Lung (tissue), 12 donors: ENCODE data around the gene ANKMY2. TPM values are rescaled to one million over a fixed set of nuclear protein-coding genes. Genes with fewer than 3 reads are reported as not detected.

Source experiments
- ATAC-seq: fragments of 200-7000 bp; cut with Tn5 transposase; one replicate; pipeline ENCODE4 v1.9.1; 2020; ENCODE audit warnings: moderate number of reproducible peaks; ENCODE audit not compliant: insufficient read depth, low FRiP score
- DNase-seq, 3 donors: peaks; one replicate each; pipeline ENCODE4 v3.0.0-alpha.2; 2013 to 2017
- H3K27ac ChIP-seq, 2 donors: one replicate each; pipeline ENCODE4 v1.5.1; 2013; ENCODE audit warnings: mild to moderate bottlenecking in 2 of 2, moderate library complexity in 2 of 2, control low read depth in 1 of 2, inconsistent platforms in 1 of 2, low read depth in 1 of 2, low read length in 1 of 2
- H3K27me3 ChIP-seq, 3 donors: one replicate each; pipeline ENCODE4 v1.5.1; 2013; ENCODE audit warnings: low read length in 2 of 3; ENCODE audit not compliant: control insufficient read depth in 3 of 3, insufficient read depth in 3 of 3
- H3K36me3 ChIP-seq, 4 donors: one replicate each; pipeline ENCODE4 v1.5.1; 2013; ENCODE audit warnings: low read length in 4 of 4, mild to moderate bottlenecking in 1 of 4, moderate library complexity in 1 of 4; ENCODE audit not compliant: control insufficient read depth in 4 of 4, insufficient read depth in 4 of 4
- H3K4me1 ChIP-seq, 5 donors: one replicate each; pipeline ENCODE4 v1.5.1; 2013; ENCODE audit warnings: low read length in 5 of 5, mild to moderate bottlenecking in 2 of 5, moderate library complexity in 1 of 5; ENCODE audit not compliant: control insufficient read depth in 5 of 5, insufficient read depth in 5 of 5
- H3K4me3 ChIP-seq: one replicate; pipeline ENCODE4 v1.5.1; 2013; ENCODE audit warnings: mild to moderate bottlenecking, control low read depth, moderate library complexity
- H3K9ac ChIP-seq, 2 donors: one replicate each; pipeline ENCODE4 v1.5.1; 2013; ENCODE audit warnings: low read length in 2 of 2, control low read depth in 1 of 2; ENCODE audit not compliant: insufficient read depth in 1 of 2
- H3K9me3 ChIP-seq, 4 donors: one replicate each; pipeline ENCODE4 v1.5.1; 2013; ENCODE audit warnings: low read length in 3 of 4, mild to moderate bottlenecking in 1 of 4, moderate library complexity in 1 of 4; ENCODE audit not compliant: control insufficient read depth in 4 of 4, insufficient read depth in 3 of 4
- CTCF ChIP-seq: IDR thresholded peaks from 2 replicates; pipeline ENCODE4 v1.5.1; 2012; ENCODE audit warnings: mild to moderate bottlenecking; ENCODE audit errors: control extremely low read depth, extremely low read depth
- WGBS, 2 donors: extraction: QIAGEN DNeasy Blood & Tissue Kit; methylation state at CpG; one replicate each; pipeline ENCODE4 v1.1.7; 2013; 5-methylcytosine and 5-hydroxymethylcytosine counted together
- polyA plus RNA-seq, 2 donors: library from polyadenylated mRNA; stranded (reverse); fragments of 200-250 nt; gene quantifications; one replicate each; pipeline ENCODE4 v1.2.1, GENCODE V29; 2013
- total RNA-seq, 2 donors: library from RNA; depleted of rRNA in 1 of 2; stranded (reverse); fragments of >200 nt in 1 of 2; gene quantifications; one replicate each; pipeline ENCODE4 v1.2.1, GENCODE V29; 2014 to 2021
- donor health status: control.
- donor health status: control.
- donor health status: Bipolar disorder and iron deficiency.
- donor health status: healthy.
- donor health status: DM: yes; HTN: yes; CAD: no.

Gene ANKMY2
- total and polyA plus RNA-seq, 4 donors, result 4.9 to 26.2 (median 9.7) TPM

- Histone ChIP-seq H3K27me3 (no peaks in the 10 kb centered on the region), H3K4me1 (no peaks in the 10 kb centered on the region), H3K27ac (no peak overlapping the region), H3K36me3 (no peaks in the 10 kb centered on the region), H3K9me3 (peaks cover 0 to 6% (median 1%) of the 10 kb centered on the region in 4 donors), H3K9ac (no peak overlapping the region), H3K4me3 (no peak overlapping the region)
- DNase-seq, result no peak
- 95 to 97% methylated on average over 7 of the region's 7 CpGs for WGBS, 2 donors
- no peak for ATAC-seq
- TF ChIP-seq CTCF, result no peak
These were observed 61.7 kb downstream of the ANKMY2 start for GRCh38 chr7:16583834-16584233.

GRCh38 chr7:16581286-16581685 is 64.3 kb downstream of the ANKMY2 start:
- Histone ChIP-seq H3K27me3 (no peaks in the 10 kb centered on the region), H3K36me3 (no peaks in the 10 kb centered on the region), H3K9ac (no peak overlapping the region), H3K4me1 (no peaks in the 10 kb centered on the region), H3K9me3 (peaks cover 0 to 3% (median 1%) of the 10 kb centered on the region in 4 donors), H3K27ac (no peak overlapping the region), H3K4me3 (no peak overlapping the region)
- ATAC-seq, result no peak
- TF ChIP-seq CTCF, result no peak
- no peak for DNase-seq
- 44 to 52% methylated on average over 1 of the region's 1 CpG for WGBS, 2 donors

- WGBS, 2 donors, result 82 to 92% methylated on average over 8 of the region's 8 CpGs
- no peaks in the 10 kb centered on the region for H3K4me1 ChIP-seq
- ATAC-seq (no peak), DNase-seq (no peak)
- no peaks in the 10 kb centered on the region for H3K9me3 ChIP-seq
- no peaks in the 10 kb centered on the region for H3K36me3 ChIP-seq
- H3K9ac ChIP-seq, result no peak overlapping the region
- no peak for TF ChIP-seq CTCF
- H3K27me3 ChIP-seq, result no peaks in the 10 kb centered on the region
- H3K27ac ChIP-seq, result no peak overlapping the region
- H3K4me3 ChIP-seq, result no peak overlapping the region
These were observed 66.3 kb downstream of the ANKMY2 start for GRCh38 chr7:16579216-16579615.

GRCh38 chr7:16571941-16572340 is 73.6 kb downstream of the ANKMY2 start:
- 66 to 81% methylated on average over 4 of the region's 4 CpGs for WGBS, 2 donors
- H3K9me3 ChIP-seq, result no peaks in the 10 kb centered on the region
- H3K27ac ChIP-seq, result no peak overlapping the region
- no peaks in the 10 kb centered on the region for H3K4me1 ChIP-seq
- ATAC-seq (no peak), DNase-seq (no peak)
- H3K36me3 ChIP-seq, result no peaks in the 10 kb centered on the region
- no peak overlapping the region for H3K4me3 ChIP-seq
- H3K9ac ChIP-seq, result no peak overlapping the region
- H3K27me3 ChIP-seq, result no peaks in the 10 kb centered on the region
- TF ChIP-seq CTCF, result no peak
